ENCODE measurements around the gene DOLPP1.
"Not testable (repeated sequence)": the region's sequence is repeated elsewhere in the genome, so short reads cannot be mapped to it uniquely, and the experiment has no call there.

The DOLPP1 gene, protein sequence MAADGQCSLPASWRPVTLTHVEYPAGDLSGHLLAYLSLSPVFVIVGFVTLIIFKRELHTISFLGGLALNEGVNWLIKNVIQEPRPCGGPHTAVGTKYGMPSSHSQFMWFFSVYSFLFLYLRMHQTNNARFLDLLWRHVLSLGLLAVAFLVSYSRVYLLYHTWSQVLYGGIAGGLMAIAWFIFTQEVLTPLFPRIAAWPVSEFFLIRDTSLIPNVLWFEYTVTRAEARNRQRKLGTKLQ

DNA sequence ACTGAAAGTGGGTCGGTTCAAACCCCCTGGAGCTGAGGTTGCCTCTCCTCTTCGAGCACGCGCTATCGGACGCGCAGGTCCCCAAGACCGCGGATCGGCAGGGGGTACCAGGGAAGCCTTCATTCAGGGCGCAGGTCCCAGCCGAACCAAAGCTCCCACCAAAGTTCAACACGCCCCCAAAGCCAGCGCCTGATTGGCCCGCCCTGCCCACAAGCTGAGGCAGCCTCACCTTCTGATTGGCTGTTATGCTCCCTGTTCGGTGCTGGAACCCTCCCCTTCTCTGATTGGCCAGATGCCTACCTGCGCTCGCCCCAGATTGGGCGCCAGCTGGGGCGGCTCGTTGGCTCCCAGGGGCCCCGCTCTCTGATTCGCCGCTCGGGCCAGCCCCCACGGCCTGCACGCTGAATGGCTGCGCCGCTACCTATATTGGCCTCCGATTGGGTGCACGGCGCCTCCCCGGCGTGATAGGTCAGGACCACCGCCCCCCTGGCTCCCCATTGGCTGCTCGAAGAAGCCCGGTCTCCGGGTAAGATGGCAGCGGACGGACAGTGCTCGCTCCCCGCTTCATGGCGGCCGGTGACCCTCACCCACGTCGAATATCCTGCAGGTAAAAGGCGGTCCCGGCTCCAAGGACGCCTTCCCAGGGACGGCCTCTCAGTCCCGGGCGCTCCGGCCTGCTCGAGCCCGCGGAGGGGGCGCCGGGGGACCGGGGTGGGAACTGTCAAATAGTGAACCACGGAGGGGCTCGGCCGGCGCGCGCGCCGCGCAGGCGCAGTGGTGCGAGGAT is at the start of gene DOLPP1:
Gene DOLPP1, plus strand, starts transcription at position 511 of the 787 bp plus-strand sequence. Its CDS starts 21 bp downstream, at position 532.
- peak; percentile 99 for DNase-seq (ENCODE audit: extremely low read depth, low read depth)
- TF ChIP-seq, protein P1, sequence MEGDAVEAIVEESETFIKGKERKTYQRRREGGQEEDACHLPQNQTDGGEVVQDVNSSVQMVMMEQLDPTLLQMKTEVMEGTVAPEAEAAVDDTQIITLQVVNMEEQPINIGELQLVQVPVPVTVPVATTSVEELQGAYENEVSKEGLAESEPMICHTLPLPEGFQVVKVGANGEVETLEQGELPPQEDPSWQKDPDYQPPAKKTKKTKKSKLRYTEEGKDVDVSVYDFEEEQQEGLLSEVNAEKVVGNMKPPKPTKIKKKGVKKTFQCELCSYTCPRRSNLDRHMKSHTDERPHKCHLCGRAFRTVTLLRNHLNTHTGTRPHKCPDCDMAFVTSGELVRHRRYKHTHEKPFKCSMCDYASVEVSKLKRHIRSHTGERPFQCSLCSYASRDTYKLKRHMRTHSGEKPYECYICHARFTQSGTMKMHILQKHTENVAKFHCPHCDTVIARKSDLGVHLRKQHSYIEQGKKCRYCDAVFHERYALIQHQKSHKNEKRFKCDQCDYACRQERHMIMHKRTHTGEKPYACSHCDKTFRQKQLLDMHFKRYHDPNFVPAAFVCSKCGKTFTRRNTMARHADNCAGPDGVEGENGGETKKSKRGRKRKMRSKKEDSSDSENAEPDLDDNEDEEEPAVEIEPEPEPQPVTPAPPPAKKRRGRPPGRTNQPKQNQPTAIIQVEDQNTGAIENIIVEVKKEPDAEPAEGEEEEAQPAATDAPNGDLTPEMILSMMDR (IDR thresholded peaks at IDR 0.05; ENCODE audit: low read depth, low read length) = no peak

DNA sequence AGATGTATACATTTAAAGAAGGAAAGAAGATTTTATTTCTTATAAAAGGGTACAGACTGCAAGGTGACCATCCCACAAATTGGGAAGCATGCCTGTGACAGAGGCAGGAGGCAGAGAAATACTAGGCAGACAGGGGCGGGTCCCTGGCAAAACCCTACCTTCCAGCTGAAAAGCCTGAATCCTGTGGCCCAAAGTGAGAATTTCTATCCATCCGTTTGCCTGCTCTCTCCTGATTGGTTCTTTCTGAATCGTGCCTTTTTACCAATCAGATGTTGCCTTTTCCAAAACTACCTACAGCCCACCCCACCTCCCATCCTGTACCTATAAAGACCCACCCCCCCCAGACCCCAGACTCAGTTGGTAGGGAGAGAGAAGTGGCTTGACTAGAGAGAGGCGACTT is 49.4 kb upstream of the DOLPP1 start:
- no peak for DNase-seq (ENCODE audit: extremely low read depth, low read depth)
- TF ChIP-seq, protein P1 (IDR thresholded peaks at IDR 0.05; ENCODE audit: low read depth, low read length) = no peak

DNA sequence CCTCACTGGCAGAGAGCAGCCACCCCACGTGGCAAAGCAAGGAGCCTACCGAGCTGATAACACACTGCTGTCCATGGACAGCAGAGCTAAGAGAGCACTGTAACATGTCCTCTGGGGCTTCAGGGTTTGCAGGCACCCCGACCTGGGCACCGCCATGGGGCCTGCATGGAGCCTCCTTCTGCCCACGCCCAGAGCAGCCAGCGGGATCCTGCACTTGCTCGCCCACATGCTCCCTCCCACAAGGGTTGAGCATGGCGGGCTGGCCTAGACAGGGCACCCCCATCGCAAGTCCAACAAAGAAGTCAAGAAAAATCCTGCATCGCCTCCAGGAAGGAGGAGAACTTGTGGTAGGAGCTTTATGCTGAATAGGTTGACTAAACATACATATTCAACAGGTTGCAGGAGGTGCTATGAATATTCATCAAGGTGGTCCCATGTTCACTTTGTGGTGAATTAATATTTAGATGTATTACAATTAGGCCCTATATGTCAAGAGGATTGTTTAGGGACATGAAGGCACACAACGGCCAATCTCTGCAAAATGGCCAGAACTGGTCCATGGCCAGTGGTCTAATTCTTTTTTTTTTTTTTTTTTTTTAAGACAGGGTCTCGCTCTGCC is 48.3 kb upstream of the DOLPP1 start:
- no peak for DNase-seq (ENCODE audit: extremely low read depth, low read depth)
- TF ChIP-seq, protein P1 (IDR thresholded peaks at IDR 0.05; ENCODE audit: low read depth, low read length) = no peak

DNA sequence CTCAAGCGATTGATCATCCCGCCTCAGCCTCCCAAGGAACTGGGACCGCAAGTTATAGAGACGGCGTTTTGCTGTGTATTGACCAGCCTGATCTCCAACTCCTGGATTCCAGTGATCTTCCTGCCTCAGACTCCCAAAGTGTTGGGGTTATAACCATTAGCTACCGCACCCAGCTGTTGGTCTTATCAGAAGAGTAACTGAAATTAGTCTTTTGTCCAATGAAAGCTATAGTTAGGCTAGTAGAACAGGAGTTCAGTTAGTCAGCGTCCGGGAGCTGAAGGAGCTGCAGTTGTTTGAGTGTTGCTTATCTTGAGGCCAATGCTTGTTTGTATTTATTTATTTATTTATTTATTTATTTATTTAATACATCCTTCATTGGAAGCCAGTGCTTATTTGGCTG is 47.7 kb upstream of the DOLPP1 start:
- TF ChIP-seq, protein P1 (IDR thresholded peaks at IDR 0.05; ENCODE audit: low read depth, low read length) = no peak
- DNase-seq (ENCODE audit: extremely low read depth, low read depth) = no peak

DNA sequence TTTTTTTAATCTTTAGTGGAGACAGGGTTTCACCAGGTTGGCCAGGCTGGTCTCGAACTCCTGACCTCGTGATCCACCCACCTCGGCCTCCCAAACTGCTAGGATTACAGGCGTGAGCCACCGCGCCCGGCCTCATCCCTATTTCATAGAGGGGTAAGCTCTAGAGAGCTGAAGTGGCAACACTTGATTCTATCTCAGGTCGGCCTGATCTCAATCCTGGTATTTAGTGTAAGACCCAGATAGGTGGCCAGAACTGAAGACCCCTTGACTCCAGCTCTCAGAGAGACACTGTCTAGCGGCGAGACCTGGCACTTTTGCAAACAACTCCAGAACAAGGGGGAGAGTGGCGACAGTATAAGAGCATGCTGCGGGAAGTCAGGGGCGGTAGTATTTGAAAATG is 45.1 kb upstream of the DOLPP1 start:
- not testable (repeated sequence) for DNase-seq (ENCODE audit: extremely low read depth, low read depth)

DNA sequence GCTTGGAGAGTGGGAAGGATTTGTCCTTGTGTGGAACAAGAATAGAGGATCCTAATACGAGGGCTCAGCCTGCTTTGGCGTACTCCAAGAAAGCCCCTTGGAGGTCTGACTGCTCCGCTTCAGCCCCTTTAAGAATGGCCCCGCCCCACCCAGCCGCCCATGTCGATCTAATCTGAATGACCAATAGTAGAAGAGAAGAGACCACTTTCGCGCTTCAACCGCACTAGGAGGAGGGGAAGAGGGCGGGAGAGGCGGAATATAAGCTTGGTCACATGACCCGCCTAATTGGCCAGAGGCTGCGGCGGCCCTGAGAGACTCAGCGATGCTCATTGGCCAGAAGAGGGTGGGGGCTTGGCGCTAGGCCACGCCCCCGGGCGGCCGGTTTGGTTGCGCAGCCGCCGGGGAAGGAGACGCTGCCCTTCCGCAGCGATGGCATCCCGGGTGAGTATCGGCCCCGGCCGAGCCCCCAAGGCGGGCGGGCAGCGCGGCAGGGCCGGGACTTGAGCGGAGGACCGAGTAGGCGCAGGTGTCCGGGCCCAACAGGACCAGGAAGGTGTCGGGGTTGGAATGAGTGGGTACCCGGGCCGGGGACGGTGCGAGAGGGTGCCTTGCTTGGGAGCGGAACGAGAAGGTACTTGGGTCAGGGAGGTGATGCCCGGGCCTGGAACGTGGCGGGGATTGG is 44.5 kb upstream of the DOLPP1 start, which contains the start of gene MIGA2:
Gene MIGA2, plus strand, starts transcription at position 386 of the 682 bp plus-strand sequence. CDS start 3,969 bp downstream, outside the sequence.
- DNase-seq (ENCODE audit: extremely low read depth, low read depth) = peak; percentile 97
- TF ChIP-seq, protein P1 (IDR thresholded peaks at IDR 0.05; ENCODE audit: low read depth, low read length) = no peak

DNA sequence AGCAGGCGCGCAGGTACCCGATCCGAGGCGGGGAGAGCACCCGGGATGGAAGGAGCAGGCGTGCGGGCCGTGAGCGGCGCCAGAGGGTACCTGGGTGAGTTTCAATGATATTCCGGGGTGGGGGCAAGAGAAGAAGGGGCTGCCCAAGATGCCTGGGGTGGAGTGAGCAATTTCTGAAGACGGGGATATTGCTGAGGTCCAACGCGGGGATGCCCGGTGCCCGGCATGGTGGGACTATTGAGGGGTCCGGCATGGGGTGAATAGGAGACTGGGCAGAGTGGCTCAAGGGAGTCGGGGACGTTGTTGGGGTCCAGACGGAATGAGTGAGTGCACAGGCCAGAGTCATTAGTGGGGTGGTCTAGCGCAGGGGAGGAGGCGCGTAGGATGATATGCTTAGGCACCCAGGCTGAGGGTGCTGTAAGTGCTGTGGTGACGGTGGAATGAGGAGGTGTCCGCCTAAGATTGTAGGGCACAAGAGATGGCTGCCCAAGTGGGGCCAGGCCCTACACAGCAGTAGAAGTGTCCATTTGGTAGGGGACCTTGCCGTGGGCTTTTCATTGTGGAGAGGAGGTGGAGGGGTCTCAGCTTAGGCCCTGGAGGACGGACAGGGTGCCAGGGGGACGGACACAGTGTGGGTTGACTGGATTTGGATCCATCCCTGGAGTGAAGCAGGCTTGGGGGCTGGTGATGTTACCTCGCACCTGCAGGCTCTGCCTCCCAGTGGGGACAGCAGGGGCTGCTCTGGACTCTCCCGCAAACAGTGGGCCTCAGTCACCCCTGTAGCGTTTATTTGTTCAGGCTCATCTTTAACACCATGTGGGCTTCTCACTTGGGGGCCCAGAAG is 43.8 kb upstream of the DOLPP1 start:
- TF ChIP-seq, protein P1 (IDR thresholded peaks at IDR 0.05; ENCODE audit: low read depth, low read length) = no peak
- no peak for DNase-seq (ENCODE audit: extremely low read depth, low read depth)

Data from AG09319 (cell line).